T-helper 1 cell treated with Interleukin-12 subunit alpha and Interleukin-12 subunit beta and Interleukin-4 antibody, amounts not matched to agents 30 μg/mL and 1 μg/mL, for 36 hours (primary cell): Measurements from ENCODE around the gene ARHGEF2.
"Not testable (repeated sequence)": the region's sequence is repeated elsewhere in the genome, so short reads cannot be mapped to it uniquely, and the experiment has no call there.

Source experiments
- H3K27ac Mint-ChIP-seq: one replicate; pipeline ENCODE4 v1.8.0; 2021; ENCODE audit warnings: mild to moderate bottlenecking, mixed read lengths
- H3K27me3 Mint-ChIP-seq: one replicate; pipeline ENCODE4 v1.8.0; 2021; ENCODE audit warnings: low read depth, mixed read lengths
- H3K36me3 Mint-ChIP-seq: one replicate; pipeline ENCODE4 v1.8.0; 2021; ENCODE audit warnings: low read depth, mixed read lengths
- H3K4me1 Mint-ChIP-seq: one replicate; pipeline ENCODE4 v1.8.0; 2021; ENCODE audit warnings: low read depth, mixed read lengths
- H3K4me3 Mint-ChIP-seq: one replicate; pipeline ENCODE4 v1.8.0; 2021; ENCODE audit warnings: mild to moderate bottlenecking, moderate library complexity, mixed read lengths
- H3K9me3 Mint-ChIP-seq: one replicate; pipeline ENCODE4 v1.8.0; 2021; ENCODE audit warnings: mixed read lengths

The ARHGEF2 gene

DNA sequence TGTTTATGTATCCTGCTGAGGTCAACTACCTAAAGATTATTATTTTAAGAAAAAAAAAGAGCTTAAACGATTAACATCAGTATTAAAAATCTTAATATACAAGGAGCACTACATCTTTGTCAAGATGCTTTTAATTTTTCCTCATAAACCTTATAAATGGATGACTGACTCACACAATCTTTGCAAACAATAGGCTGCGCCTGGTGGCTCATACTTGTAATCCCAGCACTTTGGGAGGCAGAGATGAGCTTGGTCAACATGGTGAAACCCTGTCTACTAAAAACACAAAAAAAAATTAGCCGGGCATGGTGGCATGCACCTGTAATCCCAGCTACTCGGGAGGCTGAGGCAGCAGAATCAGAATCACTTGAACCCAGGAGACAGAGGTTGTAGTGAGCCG lies 45.9 kb downstream of the ARHGEF2 start:
- Mint-ChIP-seq H3K36me3 (peaks cover 27% of the 10 kb centered on the region), H3K27ac (no peak overlapping the region), H3K9me3 (no peaks in the 10 kb centered on the region), H3K27me3 (no peaks in the 10 kb centered on the region), H3K4me3 (peak overlapping the region; percentile 53), H3K4me1 (peaks cover 31% of the 10 kb centered on the region)

DNA sequence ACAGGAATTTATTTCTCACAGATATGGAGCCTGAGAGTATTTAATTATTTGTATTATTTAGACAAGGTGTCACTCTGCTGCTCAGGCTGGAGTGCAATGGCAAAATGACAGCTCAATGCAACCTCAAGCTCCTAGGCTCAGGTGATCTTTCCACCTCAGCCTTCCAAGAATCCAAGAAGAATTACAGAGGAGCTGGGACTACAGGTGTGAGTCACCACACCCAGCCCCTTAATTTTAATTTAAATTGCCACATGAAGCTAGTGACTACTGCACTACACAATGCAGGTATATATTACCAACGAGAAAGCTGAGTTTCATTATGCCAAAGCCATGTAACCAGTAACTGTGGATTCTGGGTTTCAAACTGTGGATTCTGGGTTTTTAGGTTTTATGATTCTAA lies 46.3 kb downstream of the ARHGEF2 start:
- Mint-ChIP-seq H3K9me3 (no peaks in the 10 kb centered on the region), H3K27me3 (no peaks in the 10 kb centered on the region), H3K4me3 (peak overlapping the region; percentile 53), H3K4me1 (peaks cover 31% of the 10 kb centered on the region), H3K36me3 (peaks cover 30% of the 10 kb centered on the region), H3K27ac (no peak overlapping the region)

DNA sequence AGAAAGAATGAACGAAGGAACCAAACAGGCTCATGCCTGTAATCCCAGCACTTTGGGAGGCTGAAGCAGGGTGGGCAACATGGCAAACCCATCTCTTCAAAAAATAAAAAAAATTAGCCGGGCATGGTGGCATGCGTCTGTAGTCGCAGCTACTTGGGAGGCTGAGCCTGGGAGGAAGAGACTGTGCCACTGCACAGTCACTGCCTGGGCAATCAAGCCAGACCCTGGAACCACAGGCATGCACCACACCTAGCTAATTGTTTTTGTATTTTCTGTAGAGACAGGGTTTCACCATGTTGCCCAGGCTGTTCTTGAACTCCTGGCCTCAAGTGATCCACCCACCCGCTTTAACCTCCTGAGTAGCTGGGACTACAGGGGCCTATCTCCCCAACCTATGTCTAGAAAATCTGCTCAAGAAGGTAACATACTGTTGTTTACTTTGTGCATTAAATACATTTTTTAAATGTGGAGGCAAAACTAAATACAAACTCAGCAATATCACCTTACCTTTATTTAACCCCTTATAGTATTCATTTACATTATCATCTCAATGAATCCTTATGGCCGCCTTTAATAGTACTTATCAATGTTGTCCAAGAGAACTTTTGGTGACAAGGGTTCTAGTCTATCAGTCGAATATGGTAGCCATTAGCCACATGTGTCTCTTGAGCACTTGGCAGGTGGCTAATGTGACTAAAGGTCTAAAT lies 46.9 kb downstream of the ARHGEF2 start:
- Mint-ChIP-seq H3K27ac (no peak overlapping the region), H3K27me3 (no peaks in the 10 kb centered on the region), H3K4me3 (peak overlapping the region; percentile 77), H3K9me3 (no peaks in the 10 kb centered on the region), H3K36me3 (peaks cover 36% of the 10 kb centered on the region), H3K4me1 (peaks cover 33% of the 10 kb centered on the region)

GRCh38 chr1:155930725-155931124 lies 47.6 kb downstream of the ARHGEF2 start:
- Mint-ChIP-seq H3K4me3 (peak overlapping the region; percentile 77), H3K36me3 (peaks cover 42% of the 10 kb centered on the region), H3K27ac (peak overlapping the region; percentile 31), H3K4me1 (peaks cover 31% of the 10 kb centered on the region)
- not testable (repeated sequence) for H3K9me3 Mint-ChIP-seq, H3K27me3 Mint-ChIP-seq

- H3K4me3 Mint-ChIP-seq = no peak overlapping the region
- no peak overlapping the region for H3K27ac Mint-ChIP-seq
Observed at GRCh38 chr1:155929057-155929456, 49.3 kb downstream of the ARHGEF2 start.

DNA sequence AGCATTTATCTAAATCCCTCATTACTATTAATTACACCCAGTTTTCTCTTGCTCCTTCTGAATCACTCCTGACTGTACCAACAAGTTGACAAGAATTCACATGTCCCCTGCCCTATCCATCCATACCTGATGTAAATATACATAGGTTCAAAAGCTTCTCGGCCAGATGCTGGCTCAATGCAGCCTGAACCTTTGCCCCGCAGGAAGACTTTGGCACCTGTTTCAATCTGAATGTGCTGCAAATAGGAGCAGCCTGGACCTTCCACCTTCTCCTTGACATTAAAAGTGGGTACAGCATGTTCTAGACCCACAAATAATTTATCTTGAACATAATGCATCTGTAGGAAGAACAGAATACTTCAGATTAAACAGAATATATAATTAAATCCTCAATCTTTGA lies 52.8 kb downstream of the ARHGEF2 start:
- no peak overlapping the region for H3K4me3 Mint-ChIP-seq
- peaks cover 55% of the 10 kb centered on the region for H3K36me3 Mint-ChIP-seq
- H3K27ac Mint-ChIP-seq = no peak overlapping the region
- H3K9me3 Mint-ChIP-seq = no peaks in the 10 kb centered on the region
- no peaks in the 10 kb centered on the region for H3K27me3 Mint-ChIP-seq
- peaks cover 21% of the 10 kb centered on the region for H3K4me1 Mint-ChIP-seq

More at GRCh38 chr1:155929057-155929456, 49.3 kb downstream of the ARHGEF2 start:
- Mint-ChIP-seq H3K9me3 (no peaks in the 10 kb centered on the region), H3K27me3 (no peaks in the 10 kb centered on the region), H3K4me1 (peaks cover 31% of the 10 kb centered on the region), H3K36me3 (peaks cover 46% of the 10 kb centered on the region)

GRCh38 chr1:155920717-155921116 lies 57.6 kb downstream of the ARHGEF2 start:
- H3K4me3 Mint-ChIP-seq = no peak overlapping the region
- H3K27me3 Mint-ChIP-seq = no peaks in the 10 kb centered on the region
- H3K4me1 Mint-ChIP-seq = peaks cover 16% of the 10 kb centered on the region
- H3K36me3 Mint-ChIP-seq = peaks cover 55% of the 10 kb centered on the region
- no peaks in the 10 kb centered on the region for H3K9me3 Mint-ChIP-seq
- H3K27ac Mint-ChIP-seq = no peak overlapping the region

GRCh38 chr1:155919801-155920200 lies 58.5 kb downstream of the ARHGEF2 start:
- no peaks in the 10 kb centered on the region for H3K27me3 Mint-ChIP-seq
- peaks cover 53% of the 10 kb centered on the region for H3K36me3 Mint-ChIP-seq
- no peak overlapping the region for H3K4me3 Mint-ChIP-seq
- H3K4me1 Mint-ChIP-seq = peaks cover 16% of the 10 kb centered on the region
- H3K27ac Mint-ChIP-seq = no peak overlapping the region
- no peaks in the 10 kb centered on the region for H3K9me3 Mint-ChIP-seq

DNA sequence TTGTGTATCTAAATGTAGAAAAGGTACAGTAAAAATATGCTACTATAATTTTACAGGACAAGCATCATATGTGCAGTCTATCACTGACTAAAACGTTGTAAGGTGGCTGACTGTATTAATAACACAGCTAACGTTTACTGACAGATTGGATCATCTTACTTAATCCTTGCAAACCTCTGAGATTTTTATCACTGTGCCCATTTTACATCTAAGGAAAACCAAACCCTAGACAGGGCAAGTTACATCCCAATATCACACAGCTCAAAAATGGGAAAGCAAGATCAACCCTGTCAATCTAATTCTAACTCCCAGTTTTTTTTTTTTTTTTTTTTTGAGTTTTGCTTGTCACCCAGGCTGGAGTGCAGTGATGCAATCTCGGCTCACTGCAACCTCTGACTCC lies 59.7 kb downstream of the ARHGEF2 start:
- H3K9me3 Mint-ChIP-seq = no peaks in the 10 kb centered on the region
- no peak overlapping the region for H3K4me3 Mint-ChIP-seq
- no peak overlapping the region for H3K27ac Mint-ChIP-seq
- H3K4me1 Mint-ChIP-seq = peaks cover 16% of the 10 kb centered on the region
- H3K36me3 Mint-ChIP-seq = peaks cover 59% of the 10 kb centered on the region
- no peaks in the 10 kb centered on the region for H3K27me3 Mint-ChIP-seq

GRCh38 chr1:155913969-155914757 lies 64.2 kb downstream of the ARHGEF2 start:
- H3K27me3 Mint-ChIP-seq = no peaks in the 10 kb centered on the region
- no peak overlapping the region for H3K27ac Mint-ChIP-seq
- H3K36me3 Mint-ChIP-seq = peaks cover 44% of the 10 kb centered on the region
- H3K4me1 Mint-ChIP-seq = peaks cover 34% of the 10 kb centered on the region
- H3K9me3 Mint-ChIP-seq = no peaks in the 10 kb centered on the region
- no peak overlapping the region for H3K4me3 Mint-ChIP-seq

DNA sequence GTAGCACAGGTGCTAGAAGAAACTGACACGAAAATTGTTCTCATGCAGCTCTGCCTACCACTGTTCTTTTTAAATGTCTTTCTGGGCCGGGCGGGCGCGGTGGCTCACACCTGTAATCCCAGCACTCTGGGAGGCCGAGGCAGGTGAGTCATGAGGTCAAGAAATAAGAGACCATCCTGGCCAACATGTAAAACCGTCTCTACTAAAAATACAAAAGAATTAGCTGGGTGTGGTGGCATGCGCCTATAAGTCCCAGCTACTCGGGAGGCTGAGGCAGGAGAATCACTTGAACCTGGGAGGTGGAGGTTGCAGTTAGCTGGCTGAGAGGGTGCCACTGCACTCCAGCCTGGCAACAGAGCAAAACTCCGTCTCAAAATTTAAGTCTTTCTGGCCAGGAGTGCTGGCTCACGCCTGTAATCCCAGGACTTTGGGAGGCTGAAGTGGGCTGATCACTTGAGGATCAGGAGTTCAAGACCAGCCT lies 66.3 kb downstream of the ARHGEF2 start:
- peak overlapping the region; percentile 98 for H3K27ac Mint-ChIP-seq
- peaks cover 31% of the 10 kb centered on the region for H3K36me3 Mint-ChIP-seq
- peak overlapping the region; percentile 99 for H3K4me3 Mint-ChIP-seq
- no peaks in the 10 kb centered on the region for H3K27me3 Mint-ChIP-seq
- H3K4me1 Mint-ChIP-seq = peaks cover 32% of the 10 kb centered on the region
- H3K9me3 Mint-ChIP-seq = no peaks in the 10 kb centered on the region

GRCh38 chr1:155911156-155912055 lies 66.9 kb downstream of the ARHGEF2 start, which contains the start of gene RIT1:
TSS of gene RIT1 (minus strand) at chr1:155911349. CDS start at chr1:155910761, 588 bp downstream.
- Mint-ChIP-seq H3K27ac (peak within 1 kb of the TSS; percentile 98), H3K4me1 (peaks cover 25% of the 10 kb centered on the region), H3K9me3 (no peaks in the 10 kb centered on the region), H3K27me3 (no peaks in the 10 kb centered on the region), H3K36me3 (peaks cover 24% of the 10 kb centered on the region), H3K4me3 (peak within 1 kb of the TSS; percentile 99)

GRCh38 chr1:155910621-155911121 lies 67.7 kb downstream of the ARHGEF2 start:
- peak overlapping the region; percentile 98 for H3K27ac Mint-ChIP-seq
- peak overlapping the region; percentile 99 for H3K4me3 Mint-ChIP-seq
- no peaks in the 10 kb centered on the region for H3K9me3 Mint-ChIP-seq
- peaks cover 25% of the 10 kb centered on the region for H3K36me3 Mint-ChIP-seq
- H3K27me3 Mint-ChIP-seq = no peaks in the 10 kb centered on the region
- H3K4me1 Mint-ChIP-seq = peaks cover 25% of the 10 kb centered on the region

GRCh38 chr1:155909894-155910293 lies 68.5 kb downstream of the ARHGEF2 start:
- Mint-ChIP-seq H3K4me1 (peaks cover 25% of the 10 kb centered on the region), H3K27ac (peak overlapping the region; percentile 43), H3K4me3 (peak overlapping the region; percentile 99), H3K9me3 (no peaks in the 10 kb centered on the region), H3K27me3 (no peaks in the 10 kb centered on the region), H3K36me3 (peaks cover 25% of the 10 kb centered on the region)
